Uterine smooth muscle cell (primary cell): Measurements from ENCODE around the gene APOBEC3C. TPM values are rescaled to one million over a fixed set of nuclear protein-coding genes. Genes with fewer than 3 reads are reported as not detected.

Experiments
- total RNA-seq: library from RNA; depleted of rRNA; stranded (reverse); fragments of >200 nt; gene quantifications from 2 replicates; pipeline ENCODE4 v1.2.3, GENCODE V29; 2014

Gene APOBEC3C
- 8.2 and 8.5 TPM in 2 replicates for total RNA-seq

DNA sequence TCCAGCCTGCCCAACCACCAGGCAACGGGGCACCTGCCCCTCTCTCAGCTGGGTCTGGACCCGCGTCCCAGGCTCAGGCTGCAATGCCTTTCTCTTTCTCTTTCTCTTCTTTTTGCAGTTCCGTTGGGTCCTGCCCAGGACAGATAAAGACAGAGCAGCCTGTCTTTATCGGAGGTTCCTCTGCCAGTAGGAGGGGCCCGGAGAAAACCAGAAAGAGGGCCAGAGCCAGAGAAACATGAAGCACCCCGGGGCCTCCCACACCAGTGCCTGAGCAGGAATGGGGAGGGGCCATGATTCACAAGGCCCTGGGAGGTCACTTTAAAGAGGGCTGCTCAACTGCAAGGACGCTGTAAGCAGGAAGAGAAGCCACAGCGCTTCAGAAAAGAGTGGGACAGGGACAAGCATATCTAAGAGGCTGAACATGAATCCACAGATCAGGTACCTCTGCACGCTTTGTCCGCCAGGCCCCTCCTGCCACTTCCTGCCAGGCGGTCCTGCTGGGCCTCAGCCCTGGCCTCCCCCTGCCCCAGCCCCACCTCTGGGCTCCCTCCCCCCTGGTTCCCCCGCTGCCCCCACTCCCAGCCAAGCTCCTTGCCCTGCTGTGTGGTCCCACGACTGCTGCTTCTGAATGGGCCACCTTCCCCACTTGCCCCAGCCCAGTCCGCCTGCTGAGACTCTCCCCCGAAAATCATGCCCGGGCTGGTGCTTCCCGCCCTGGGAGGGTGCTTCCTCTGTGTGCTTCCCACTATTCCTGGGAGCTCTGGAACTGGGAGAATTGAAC, at the start of gene APOBEC3C:
TSS of gene APOBEC3C (plus strand) at position 316 of the 781 bp plus-strand sequence. CDS start at position 422, 106 bp downstream.

DNA sequence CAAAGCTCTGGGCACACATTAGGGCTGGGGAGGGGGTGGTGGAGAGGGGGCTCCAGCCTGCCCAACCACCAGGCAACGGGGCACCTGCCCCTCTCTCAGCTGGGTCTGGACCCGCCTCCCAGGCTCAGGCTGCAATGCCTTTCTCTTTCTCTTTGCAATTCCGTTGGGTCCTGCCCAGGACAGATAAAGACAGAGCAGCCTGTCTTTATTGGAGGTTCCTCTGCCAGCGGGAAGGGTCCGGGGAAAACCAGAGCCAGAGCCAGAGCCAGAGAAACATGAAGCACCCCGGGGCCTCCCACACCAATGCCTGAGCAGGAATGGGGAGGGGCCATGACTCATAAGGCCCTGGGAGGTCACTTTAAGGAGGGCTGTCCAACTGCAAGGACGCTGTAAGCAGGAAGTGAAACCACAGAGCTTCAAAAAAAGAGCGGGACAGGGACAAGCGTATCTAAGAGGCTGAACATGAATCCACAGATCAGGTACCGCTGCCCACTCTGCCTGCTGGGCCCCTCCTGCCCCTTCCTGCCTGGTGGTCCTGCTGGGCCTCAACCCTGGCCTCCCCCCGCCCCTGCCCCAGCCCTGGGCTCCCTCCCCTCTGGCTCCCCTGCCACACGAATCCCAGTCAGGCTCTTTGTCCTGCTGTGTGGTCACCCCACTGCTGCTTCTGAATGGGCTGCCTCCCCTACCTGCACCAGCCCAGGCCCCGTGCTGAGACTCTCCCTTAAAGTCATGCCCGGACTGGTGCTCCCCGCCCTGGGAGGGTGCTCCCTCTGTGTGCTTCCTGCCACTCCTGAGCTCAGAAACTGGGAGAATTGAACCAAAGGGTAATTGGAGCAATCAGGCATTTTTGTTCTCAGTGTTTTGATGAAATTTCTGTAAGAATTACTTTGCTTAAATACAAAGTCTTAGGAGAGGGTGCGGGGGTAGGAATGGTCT, 31.8 kb upstream of the APOBEC3C start, which contains the start of gene APOBEC3B:
TSS of gene APOBEC3B (plus strand) at position 356 of the 936 bp plus-strand sequence. CDS start at position 463, 107 bp downstream.

DNA sequence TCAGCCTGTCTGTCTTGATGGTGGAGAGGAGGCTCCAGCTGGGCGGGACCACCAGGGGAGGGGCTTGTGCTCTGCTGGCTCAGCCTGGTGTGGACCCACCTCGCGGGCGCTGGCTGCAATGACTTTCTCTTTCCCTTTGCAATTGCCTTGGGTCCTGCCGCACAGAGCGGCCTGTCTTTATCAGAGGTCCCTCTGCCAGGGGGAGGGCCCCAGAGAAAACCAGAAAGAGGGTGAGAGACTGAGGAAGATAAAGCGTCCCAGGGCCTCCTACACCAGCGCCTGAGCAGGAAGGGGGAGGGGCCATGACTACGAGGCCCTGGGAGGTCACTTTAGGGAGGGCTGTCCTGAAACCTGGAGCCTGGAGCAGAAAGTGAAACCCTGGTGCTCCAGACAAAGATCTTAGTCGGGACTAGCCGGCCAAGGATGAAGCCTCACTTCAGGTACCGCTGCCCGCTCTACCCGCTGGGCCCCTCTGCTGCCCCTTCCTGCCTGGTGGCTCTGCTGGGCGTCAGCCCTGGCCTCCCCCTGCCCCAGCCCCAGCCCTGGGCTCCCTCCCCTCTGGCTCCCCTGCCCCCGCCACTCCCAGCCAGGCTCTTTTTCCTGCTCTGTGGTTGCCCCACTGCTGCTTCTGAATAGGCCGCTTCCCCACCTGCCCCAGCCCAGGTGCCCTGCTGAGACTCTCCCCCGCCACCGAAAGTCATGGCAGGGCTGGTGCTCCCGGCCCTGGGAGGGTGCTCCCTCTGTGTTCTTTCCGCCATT, 26.7 kb downstream of the APOBEC3C start, which contains the start of gene APOBEC3F:
TSS of gene APOBEC3F (plus strand) at position 327 of the 759 bp plus-strand sequence. CDS start at position 424, 97 bp downstream.

Other genes with a start within 250 kb of the APOBEC3C start
- 13.1 and 19.4 TPM in 2 replicates for gene DNAL4, start 220.1 kb upstream of the APOBEC3C start, total RNA-seq
- 2.0 and 4.6 TPM in 2 replicates for gene NPTXR, start 170.2 kb upstream of the APOBEC3C start, total RNA-seq
- 44.0 and 50.2 TPM in 2 replicates for gene CBX6, start 142.0 kb upstream of the APOBEC3C start, total RNA-seq
- gene APOBEC3A, start 56.6 kb upstream of the APOBEC3C start, total RNA-seq, result not detected in 2 replicates
- 2.4 and 7.5 TPM in 2 replicates for gene APOBEC3B, start 31.9 kb upstream of the APOBEC3C start, total RNA-seq
- gene APOBEC3D, start 6.9 kb downstream of the APOBEC3C start, total RNA-seq, result 0.75 and 0.77 TPM in 2 replicates
- gene APOBEC3F, start 26.6 kb downstream of the APOBEC3C start, total RNA-seq, result 4.8 and 9.2 TPM in 2 replicates
- gene APOBEC3G, start 63.0 kb downstream of the APOBEC3C start, total RNA-seq, result 14.5 and 15.4 TPM in 2 replicates
- not detected in 2 replicates for gene APOBEC3H, start 83.0 kb downstream of the APOBEC3C start, total RNA-seq
- gene CBX7, start 138.4 kb downstream of the APOBEC3C start, total RNA-seq, result 6.2 and 13.5 TPM in 2 replicates
- gene PDGFB, start 230.7 kb downstream of the APOBEC3C start, total RNA-seq, result 0.11 TPM in 1 of 2 replicates, not detected in the other